OCI-LY7 (cell line): ENCODE results near the gene FOXJ3. TPM values are rescaled to one million over a fixed set of nuclear protein-coding genes. Genes with fewer than 3 reads are reported as not detected.

Source experiments
- BruUV-seq: library from RNA; stranded (reverse); fragments of 400-500 nt; replicated peaks from 2 replicates; lab custom pipeline; 2021; lab: Mats Ljungman, UMichigan
- CTCF ChIA-PET: fragments of 300-600 bp; sonication (Branson Sonifier 250); formaldehyde crosslinking; loops from one replicate; lab custom pipeline; 2022; ENCODE audit warnings: antibody characterized with exemption; ENCODE audit not compliant: unreplicated experiment; lab: Charles Lee
- POLR2A ChIA-PET: fragments of 300-600 bp; sonication (Branson Sonifier 250); formaldehyde crosslinking; loops from one replicate; lab custom pipeline; 2022; ENCODE audit warnings: antibody characterized with exemption; lab: Charles Lee
- DNase-seq: peaks from one replicate; pipeline ENCODE4 v3.0.0-alpha.2; 2015; ENCODE audit warnings: low spot score
- H2AFZ ChIP-seq: fragments of 200-600 bp; sonication (generic), shearing (Covaris generic); 2 replicates; pipeline ENCODE4 v1.6.1; 2014; ENCODE audit warnings: mild to moderate bottlenecking, antibody characterized with exemption, low read length, moderate library complexity
- H3K27ac ChIP-seq: fragments of 200-600 bp; sonication (generic); 2 replicates; pipeline ENCODE4 v1.5.1; 2014; ENCODE audit warnings: mixed run types, low read depth, mild to moderate bottlenecking, moderate library complexity, low read length, inconsistent platforms; ENCODE audit not compliant: poor library complexity, severe bottlenecking
- H3K36me3 ChIP-seq: fragments of 200-600 bp; sonication (generic); 2 replicates; pipeline ENCODE4 v1.6.1; 2014; ENCODE audit warnings: mild to moderate bottlenecking, antibody characterized with exemption, low read length, moderate library complexity, mixed read lengths; ENCODE audit not compliant: insufficient read depth
- H3K4me1 ChIP-seq: fragments of 200-600 bp; sonication (generic); 2 replicates; pipeline ENCODE4 v1.5.1; 2014; ENCODE audit warnings: mild to moderate bottlenecking, low read length; ENCODE audit not compliant: insufficient read depth, poor library complexity, severe bottlenecking
- H3K4me2 ChIP-seq: fragments of 200-600 bp; sonication (generic); 2 replicates; pipeline ENCODE4 v1.6.1; 2014; ENCODE audit warnings: mild to moderate bottlenecking, low read length
- H3K4me3 ChIP-seq: fragments of 200-600 bp; sonication (generic); 2 replicates; pipeline ENCODE4 v1.5.1; 2014; ENCODE audit warnings: mild to moderate bottlenecking, low read depth, low read length; ENCODE audit not compliant: poor library complexity, severe bottlenecking
- H3K79me2 ChIP-seq: fragments of 200-600 bp; sonication (generic); 2 replicates; pipeline ENCODE4 v1.6.1; 2016; ENCODE audit warnings: low read depth, mild to moderate bottlenecking, low read length, moderate library complexity, mixed read lengths; ENCODE audit not compliant: insufficient read depth
- H3K9me2 ChIP-seq: fragments of 200-600 bp; sonication (generic); 2 replicates; pipeline ENCODE4 v1.6.1; 2016; ENCODE audit warnings: mild to moderate bottlenecking, low read length, mixed read lengths; ENCODE audit not compliant: insufficient read depth
- H3K9me3 ChIP-seq: fragments of 200-600 bp; sonication (generic); 2 replicates; pipeline ENCODE4 v1.6.1; 2014; ENCODE audit warnings: mild to moderate bottlenecking, mixed run types, low read length, mixed read lengths
- H4K20me1 ChIP-seq: fragments of 200-600 bp; sonication (generic); 2 replicates; pipeline ENCODE4 v1.6.1; 2014; ENCODE audit warnings: mild to moderate bottlenecking, antibody characterized with exemption, low read length, moderate library complexity, mixed read lengths; ENCODE audit not compliant: insufficient read depth
- CTCF ChIP-seq: fragments of 200-600 bp; sonication (generic); conservative IDR thresholded peaks from 2 replicates; pipeline ENCODE4 v1.5.1; 2014; ENCODE audit warnings: mild to moderate bottlenecking, antibody characterized with exemption, low read length, moderate library complexity, mixed read lengths
- EZH2phosphoT487 ChIP-seq: fragments of 200-600 bp; sonication (generic); IDR thresholded peaks from 2 replicates; pipeline ENCODE4 v1.6.1; 2018; ENCODE audit warnings: low read depth, borderline replicate concordance, mild to moderate bottlenecking, mixed run types, antibody characterized with exemption, low read length, moderate library complexity, mixed read lengths
- intact Hi-C: fragments of 100-400 bp; cut with micrococcal nuclease; formaldehyde crosslinking; loops from one replicate; pipeline ENCODE4 v1.10.0; 2022; ENCODE audit not compliant: unreplicated experiment
- total RNA-seq, 2 experiments: library from RNA; depleted of rRNA in 1 of 2; stranded (reverse); fragments of >200 nt in 1 of 2; shearing (Covaris generic) in 1 of 2; gene quantifications; 2 replicates each; pipeline ENCODE4 v1.2.3, GENCODE V29; 2014 to 2022

The FOXJ3 gene
- total RNA-seq, 2 experiments from 2014 or later = 34.8 to 43.1 TPM

GRCh38 chr1:42167611-42168390 lies 167.2 kb downstream of the FOXJ3 start:
- H2AFZ ChIP-seq = no peak overlapping the region
- CTCF ChIA-PET = no interaction called here
- intact Hi-C loops = no loop called here

GRCh38 chr1:42165511-42166210 lies 169.4 kb downstream of the FOXJ3 start:
- Histone ChIP-seq H3K4me3 (no peak overlapping the region), H3K9me2 (no peaks in the 10 kb centered on the region), H3K4me1 (no peaks in the 10 kb centered on the region), H3K79me2 (no peaks in the 10 kb centered on the region), H3K4me2 (no peak overlapping the region), H3K9me3 (no peaks in the 10 kb centered on the region), H2AFZ (no peak overlapping the region), H3K36me3 (no peaks in the 10 kb centered on the region), H3K27ac (no peak overlapping the region), H4K20me1 (no peaks in the 10 kb centered on the region)
- TF ChIP-seq EZH2phosphoT487 (no peak), CTCF (no peak)
- intact Hi-C loops = no loop called here
- ChIA-PET CTCF (no interaction called here), POLR2A (no interaction called here)
- no TSS peak for BruUV-seq
- no peak for DNase-seq

More at GRCh38 chr1:42167611-42168390, 167.2 kb downstream of the FOXJ3 start:
- Histone ChIP-seq H4K20me1 (no peaks in the 10 kb centered on the region), H3K9me3 (no peaks in the 10 kb centered on the region), H3K9me2 (no peaks in the 10 kb centered on the region), H3K4me2 (no peak overlapping the region), H3K4me1 (no peaks in the 10 kb centered on the region), H3K79me2 (no peaks in the 10 kb centered on the region), H3K27ac (no peak overlapping the region), H3K36me3 (no peaks in the 10 kb centered on the region), H3K4me3 (no peak overlapping the region)
- no peak for TF ChIP-seq CTCF
- TF ChIP-seq EZH2phosphoT487 = no peak
- POLR2A ChIA-PET = no interaction called here
- no peak for DNase-seq
- BruUV-seq = no TSS peak
